NCI-H2171 (cell line): ENCODE measurements around the gene NPAS3.
A peak's percentile ranks its signal among the peaks of the same experiment; 100 is the strongest.

Experiments
- DNase-seq: peaks from one replicate; lab custom pipeline; 2025; lab: John Stamatoyannopoulos, UW

Gene NPAS3

DNA sequence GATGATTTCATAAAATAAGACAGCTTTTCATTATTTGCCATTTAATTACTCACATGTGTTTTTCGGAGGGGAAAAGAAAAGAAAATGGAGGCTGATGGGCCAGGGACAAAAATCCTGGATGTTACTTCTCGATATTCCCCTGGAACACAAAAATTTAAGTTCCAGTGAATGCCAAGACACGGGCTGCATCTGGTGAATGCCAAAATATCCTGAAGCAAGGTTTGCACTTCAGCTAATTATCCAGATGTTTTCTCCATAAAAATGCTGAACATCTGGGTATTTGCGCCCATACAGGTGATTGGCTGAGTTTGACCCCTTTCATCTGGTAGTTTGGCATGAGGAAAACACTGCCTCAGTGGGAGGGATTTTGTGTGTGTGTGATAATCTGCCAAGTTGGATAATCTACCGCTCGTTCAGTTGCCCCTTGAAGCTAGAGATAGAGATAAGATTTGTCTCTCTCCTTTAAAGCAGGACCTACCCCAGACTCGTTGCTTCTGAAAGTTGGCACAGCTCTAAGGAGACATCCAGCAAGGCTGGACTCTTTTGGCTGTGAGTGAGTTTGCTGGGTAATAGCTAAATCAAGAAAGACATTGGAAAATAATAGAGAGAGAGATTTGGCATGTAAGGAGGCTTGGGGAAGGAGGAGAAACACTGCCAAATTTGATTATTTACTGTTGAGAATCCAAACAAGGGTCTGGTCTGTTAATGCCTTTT lies 622.2 kb downstream of the NPAS3 start:
- no peak for DNase-seq

DNA sequence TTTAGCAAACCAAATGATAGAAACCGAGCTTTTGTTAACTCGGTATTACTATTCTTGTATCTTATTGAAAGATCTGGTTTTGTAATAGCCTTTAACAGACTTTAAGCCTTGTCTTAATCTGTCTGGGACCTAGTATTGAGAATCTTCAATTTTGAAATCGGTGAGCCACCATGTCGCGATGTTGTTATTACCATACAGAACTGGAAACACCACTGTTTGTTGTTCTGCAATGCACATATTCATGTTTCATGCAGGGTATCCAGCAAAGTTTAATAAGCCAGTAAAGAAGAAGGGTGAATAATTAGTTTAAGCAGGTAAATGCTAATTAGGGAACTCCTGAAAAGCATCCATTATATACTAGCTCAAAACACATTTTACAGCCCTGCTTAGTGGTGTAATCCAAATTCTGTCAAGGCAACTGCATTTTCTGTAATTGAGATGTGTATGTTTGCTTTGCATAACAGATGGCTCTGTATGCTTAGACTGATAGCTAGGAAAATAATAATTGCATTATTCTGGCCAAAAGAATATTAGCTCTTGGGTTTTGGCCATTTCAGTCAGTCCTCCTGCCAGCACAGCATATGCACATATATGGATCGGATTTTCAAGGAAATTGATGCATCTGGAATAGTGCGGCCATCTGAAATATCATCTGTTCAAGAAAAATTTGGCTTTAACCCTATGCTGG lies 623.0 kb downstream of the NPAS3 start:
- DNase-seq, result peak; percentile 53

DNA sequence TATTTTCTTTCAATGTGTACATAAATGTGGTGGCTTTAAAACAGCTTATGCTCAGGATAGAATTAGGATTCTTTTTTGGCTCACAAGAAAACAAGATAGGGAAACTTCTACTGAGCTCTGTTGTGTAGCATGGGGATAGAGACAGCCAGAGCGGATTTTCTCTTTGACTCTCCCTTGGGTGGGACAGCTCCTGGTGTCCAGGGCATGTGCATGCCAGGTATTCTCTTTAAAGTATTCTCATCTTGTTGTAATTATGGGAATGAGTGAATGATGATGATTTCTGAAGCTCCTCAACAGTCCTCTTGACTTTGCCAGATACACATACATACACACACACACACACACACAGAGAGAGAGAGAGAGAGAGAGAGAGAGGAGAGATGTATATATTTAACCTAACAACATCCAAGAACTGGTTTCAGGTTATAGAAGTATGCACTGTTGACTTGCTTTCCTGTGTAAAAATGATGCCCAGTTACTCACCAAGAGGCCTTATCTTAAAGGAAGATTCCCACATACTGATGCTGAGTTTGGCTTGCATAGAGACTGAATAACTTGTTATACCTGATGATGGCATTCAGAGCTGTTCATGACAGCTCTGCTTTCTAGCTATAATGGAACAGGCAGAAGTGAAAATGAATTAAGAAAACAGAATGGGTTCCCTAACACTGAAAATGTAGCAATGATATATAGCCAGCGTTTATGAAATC lies 624.7 kb downstream of the NPAS3 start:
- no peak for DNase-seq

DNA sequence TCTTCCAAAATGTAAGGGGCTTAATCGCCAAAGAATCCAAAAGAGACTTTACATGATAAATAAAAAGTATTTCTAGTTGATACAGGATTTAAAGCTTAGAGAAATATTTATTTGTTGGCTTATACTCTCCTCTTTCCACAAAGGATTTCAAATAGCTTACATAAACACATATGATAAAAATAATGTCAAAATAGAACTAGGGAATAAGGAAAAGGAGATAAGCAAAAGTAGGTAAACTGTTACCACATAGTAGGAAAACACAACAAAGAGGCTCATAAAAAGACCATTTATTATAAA lies 625.2 kb downstream of the NPAS3 start:
- DNase-seq, result no peak

DNA sequence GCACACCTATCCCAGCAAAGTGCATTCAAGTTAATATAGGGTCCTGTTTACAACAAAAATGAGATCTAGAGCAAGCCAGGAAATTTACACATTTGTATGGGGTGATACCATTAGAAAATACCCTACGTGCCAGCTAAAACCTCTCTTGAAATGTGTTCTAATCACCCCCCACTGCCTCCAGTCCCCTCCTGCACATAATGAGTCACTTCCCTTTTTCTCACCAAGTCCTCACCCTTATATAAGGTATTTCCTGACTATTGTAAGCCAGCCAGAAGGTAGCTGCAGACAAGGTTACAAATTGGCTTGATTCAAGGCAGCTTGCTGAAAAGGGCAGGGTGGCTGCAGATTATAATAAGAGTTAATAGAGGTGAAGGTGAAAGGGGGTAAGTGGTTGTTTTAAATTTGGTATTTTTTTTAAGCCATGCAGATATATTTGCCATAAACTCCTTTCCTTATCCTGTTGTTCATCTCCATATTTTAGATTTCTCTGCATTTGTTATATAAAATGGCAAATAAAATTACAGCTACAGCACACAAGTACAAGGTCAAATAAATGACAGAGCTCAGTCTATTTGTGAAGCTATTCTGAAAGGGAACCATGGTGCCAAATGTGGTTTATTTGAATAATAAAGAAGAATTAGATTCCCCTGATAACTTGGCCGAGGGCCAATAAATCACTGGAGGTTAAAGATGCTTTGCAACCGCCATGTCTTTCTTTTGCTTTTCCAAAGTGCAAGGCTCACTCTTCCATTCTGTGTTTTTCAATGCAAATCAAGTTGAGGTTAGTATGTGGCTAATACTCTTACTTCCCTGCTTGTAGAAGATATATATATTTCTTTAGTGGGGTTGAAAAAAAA lies 626.3 kb downstream of the NPAS3 start:
- no peak for DNase-seq

DNA sequence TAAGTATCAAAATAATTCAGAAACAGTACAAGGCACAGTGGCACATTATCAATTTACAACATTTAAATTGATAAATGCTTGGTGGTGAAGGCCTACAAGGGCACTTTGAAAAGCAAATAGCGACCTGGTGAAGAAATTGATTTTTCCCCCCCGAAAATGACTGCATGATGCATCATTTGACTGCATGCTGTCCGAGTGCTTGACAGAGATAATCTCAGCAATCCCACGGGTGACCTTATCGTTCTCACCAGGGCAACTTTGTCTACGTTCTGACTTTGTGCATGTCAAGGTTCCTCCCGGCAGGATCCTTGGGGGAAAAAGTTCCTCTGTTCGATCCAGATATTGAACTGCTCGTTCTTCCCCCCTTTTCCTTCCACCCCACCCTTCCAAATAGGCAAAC lies 627.4 kb downstream of the NPAS3 start:
- DNase-seq, result no peak

DNA sequence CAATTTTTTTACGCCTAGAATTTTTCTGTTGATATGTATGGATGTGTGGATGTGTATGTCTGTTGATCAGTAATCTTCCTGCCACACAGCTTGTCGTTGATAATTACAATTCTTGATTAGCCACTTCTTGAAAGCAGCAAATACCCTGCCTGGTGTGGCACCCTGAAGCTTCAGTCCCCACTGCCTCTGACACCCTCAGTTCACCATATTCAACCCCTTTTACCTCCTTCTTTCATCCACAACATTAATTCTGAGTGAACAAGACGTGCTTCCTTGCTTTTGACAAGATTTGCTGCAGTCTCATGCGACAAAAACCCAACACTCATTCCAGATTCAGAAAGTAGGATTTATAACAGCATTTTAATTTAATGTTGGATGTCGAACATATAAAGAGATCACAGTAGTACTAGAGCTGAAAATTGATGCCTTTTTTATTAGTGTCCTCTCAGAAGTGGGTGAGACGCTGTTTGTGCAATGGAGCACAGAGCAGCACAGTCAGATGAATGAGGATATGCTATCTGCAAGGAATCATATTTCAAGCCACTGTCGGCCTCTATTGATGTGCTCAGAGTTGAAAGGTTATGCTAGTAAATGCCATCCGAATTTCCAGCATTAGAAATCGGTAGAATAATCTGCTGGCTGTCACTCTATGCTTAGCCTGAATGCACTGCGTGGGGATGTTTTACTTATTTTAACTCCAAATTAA lies 628.5 kb downstream of the NPAS3 start:
- peak; percentile 45 for DNase-seq

DNA sequence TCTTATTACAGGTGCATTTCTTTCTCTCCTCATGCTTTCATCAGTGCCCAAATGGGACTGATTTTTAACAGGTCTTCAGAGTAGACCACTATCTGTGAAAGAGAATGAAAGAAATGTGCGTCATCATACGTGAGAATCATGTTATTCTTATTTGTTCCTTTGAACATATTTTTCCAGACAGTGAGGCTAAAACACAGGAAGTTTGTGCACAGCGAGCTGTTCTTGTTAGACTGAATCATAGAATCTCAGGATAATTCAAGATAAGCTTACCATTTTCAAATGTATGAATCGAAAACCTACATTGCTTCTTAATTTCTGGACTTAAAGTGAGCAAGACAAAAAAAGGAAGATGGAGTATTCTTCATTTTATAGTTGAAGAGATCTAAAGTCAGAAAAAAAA lies 629.1 kb downstream of the NPAS3 start:
- DNase-seq, result no peak

DNA sequence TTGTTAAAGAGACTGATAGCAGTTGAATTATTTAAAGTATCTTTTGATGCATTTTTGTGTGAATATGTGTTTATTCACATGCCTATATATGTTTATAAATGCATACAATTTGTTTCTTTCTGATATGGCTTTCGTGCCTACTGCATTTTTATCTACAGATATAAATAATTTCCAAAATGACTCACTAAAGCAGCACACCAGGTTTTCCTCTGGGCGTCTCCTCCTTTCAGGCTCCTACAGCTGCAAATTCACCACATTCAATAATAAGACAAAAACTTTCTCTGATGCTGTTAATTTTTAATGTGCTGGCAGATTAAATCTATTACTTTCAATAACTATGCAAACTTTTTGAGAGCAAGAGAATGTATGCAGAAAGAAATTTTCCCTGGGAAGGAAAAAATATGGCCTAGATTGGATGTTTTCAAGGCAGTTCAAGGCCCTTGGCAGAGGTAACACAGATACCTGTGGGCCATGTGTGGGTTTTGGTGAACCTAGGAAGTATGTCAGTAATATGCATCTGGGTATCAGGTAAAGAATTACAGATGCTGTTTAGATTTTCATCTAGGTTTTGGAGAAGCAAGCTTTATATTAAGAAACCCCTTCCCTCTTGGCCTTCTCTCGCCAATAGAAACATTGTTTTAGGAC lies 630.4 kb downstream of the NPAS3 start:
- DNase-seq, result no peak

DNA sequence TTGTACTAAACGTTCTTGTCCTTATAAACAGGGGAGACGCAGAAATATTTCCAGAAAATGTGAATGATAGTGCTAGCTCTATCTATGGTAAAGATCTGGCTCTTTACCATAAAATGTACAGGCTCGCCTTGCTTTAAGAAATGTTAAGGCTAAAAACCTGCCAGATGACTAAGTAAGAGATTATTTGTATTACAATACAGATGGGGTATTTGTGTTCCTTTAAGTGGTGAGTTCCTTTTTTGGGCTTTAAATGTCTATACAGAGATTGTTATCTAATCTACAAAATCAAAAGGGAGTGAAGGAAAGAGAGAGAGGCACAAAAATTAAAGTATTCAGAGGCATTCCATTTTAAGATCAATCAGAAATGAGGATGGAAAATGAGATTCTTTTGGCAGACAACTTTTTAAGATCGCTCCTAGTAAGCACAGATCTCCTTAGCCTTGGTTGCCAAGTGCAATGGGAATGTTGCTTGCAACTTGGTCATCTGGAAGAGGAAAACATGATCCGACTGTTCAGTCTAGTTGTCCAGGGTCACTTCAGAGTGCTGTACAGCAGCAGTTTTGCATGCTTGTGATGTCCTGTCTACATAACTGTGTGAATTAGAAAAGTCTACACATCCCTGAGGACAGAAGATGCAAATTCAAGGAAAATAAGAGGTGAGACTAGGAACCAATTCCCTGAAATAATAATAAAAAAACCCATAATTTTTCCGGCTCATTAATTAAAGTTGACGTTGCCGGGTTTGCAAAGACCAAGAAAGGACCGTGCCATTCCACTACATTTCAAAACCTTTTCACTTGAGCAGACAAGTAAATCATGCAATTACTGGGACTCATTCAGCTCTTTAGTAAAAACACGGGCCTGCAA lies 631.4 kb downstream of the NPAS3 start:
- no peak for DNase-seq

DNA sequence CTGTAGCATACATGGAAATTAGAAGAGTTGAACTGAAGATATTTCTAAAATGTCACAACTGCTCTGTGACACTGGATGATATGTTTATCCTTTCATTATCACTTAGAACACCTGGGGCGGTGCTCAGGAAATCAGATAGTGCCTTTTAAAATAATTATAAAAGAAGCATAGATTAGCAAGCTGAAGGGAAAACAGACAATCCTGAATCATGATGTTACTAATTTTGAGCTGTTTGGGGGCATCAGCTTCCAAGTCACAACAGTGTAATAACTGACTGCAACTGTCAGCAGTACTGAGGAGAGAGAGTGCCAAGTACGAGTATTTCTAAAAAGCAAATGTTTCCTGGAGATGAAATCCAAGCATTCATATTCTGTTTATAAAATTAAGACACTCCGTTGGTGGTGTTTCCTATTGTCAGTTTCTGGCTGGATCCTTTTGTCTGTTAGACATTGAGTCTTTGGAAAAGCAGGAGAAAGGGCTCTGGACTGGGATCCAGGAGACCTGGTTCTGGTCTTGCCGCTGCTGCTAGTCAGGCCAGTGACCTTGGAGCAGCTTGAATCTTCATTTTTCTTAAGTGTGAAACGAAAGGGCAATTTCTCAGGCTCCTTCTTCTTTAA lies 632.1 kb downstream of the NPAS3 start:
- DNase-seq, result no peak

DNA sequence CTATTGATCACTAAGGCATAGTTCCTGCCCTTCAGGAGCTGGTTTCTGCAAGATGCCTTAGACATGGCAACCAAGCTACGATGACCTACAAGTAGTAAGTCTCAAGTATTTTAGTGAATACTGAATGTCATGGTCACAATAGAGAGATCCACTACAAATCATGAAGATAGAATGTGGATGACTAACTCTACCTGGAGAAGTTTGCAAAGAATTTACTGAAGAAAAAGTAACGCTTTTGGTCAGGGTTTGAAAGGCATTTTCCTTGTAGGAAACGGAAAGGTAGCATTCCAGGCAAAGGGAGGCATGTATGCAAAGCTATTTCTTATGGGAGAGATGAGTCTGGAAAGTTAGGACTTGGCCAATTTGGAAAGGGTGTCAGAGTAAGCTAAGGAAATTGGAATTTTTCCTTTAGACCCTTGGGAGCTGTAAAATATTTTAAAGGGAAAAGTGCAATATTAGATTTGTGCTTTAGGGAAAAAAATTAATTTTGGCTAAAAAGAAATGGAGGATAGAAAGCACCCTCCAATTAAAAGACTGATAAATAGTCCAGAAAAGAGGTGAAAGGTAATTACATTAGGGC lies 634.7 kb downstream of the NPAS3 start:
- DNase-seq, result no peak

DNA sequence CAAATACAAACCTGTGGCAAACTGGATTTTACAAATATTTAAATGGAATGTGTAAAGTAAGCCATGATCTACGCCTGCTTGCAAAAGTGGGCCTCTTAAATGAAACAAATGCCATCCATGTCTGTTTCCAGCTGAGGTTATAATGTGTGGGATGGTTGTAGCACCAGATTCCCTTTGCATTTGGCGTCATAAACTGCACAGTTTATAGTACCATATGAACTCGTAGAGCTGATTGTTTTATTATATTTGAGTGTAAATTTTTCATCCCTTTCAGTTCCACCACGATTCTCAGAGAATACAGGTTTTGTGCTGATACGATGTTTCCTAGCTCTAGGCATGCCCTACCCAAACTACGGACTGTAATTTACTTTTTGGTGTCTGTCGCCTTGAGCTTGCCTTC lies 637.3 kb downstream of the NPAS3 start:
- DNase-seq, result no peak

DNA sequence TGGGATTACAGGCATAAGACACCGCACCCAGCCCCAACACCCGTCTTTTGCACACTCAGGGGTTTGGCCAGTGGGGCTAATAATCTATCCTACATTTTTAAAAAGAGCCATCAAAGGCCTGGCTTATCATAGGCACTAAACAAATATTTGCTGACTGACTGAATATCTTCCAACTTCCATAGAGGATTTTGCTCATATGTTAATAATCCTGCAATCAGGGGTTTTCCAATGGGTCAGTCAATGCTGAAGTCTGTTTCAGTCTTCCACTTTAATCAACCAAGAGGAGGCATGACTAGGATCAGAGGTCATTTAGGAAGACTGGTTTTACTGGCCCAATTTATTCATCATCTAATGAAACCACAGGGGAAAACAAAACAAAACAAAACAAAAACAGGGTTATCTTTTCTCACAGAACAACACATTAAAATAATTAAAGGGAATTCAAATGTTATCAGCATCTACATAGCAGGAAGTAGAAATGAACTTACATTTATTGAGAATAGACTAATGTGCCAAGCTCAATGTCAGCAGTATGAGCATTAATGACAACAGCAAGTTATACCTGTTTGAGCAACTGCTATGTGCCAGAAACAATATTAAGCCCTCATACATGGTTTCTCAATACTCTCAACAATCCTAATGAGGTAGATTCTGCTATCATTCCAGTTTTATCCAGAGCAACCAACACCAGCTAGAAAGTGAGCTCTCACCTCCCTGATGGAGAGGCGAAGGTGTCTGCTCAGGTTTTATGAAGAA lies 640.0 kb downstream of the NPAS3 start:
- no peak for DNase-seq

DNA sequence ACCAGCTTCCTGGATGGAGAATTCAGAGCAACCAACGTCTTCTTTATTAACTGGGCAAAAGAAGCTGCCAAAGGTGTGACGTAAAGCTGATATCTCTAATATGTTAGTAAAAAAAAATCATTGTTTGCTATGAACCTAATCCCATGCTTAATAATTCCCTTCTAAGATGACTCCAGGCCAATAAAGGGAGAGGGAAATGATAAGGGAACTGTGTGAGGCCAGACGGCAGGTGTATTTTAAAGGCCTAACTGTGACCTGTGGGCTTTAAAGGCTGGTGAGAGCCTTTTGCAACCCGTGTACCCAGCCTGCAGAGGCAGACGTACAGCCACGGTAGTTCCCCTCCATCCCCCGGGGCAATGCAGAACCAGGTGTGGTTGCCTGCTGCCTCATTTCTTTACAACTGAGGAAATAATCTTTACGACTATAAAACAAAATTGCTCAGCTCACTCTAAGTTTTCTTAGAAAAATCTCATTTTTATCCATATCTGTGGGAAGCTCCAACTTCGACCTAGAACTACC lies 641.6 kb downstream of the NPAS3 start:
- DNase-seq, result no peak

DNA sequence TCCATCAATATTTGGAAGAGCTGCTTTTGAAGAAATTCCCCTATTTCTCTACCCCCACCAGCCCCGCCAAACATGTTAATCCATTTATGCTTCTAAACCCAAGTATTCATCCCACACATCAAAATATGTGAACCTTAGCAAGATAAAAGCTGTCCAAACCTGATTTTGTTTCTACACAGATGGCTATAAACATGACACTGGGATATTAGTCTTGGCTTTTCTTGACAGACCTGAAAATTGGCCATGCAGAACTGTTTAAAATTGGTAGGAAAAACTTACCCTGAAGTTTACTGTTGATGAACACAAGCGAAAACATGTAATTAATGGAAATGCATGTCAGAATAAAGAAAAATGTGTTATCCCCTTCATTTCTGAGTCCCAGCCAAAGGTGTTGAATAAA lies 642.2 kb downstream of the NPAS3 start:
- DNase-seq, result no peak

DNA sequence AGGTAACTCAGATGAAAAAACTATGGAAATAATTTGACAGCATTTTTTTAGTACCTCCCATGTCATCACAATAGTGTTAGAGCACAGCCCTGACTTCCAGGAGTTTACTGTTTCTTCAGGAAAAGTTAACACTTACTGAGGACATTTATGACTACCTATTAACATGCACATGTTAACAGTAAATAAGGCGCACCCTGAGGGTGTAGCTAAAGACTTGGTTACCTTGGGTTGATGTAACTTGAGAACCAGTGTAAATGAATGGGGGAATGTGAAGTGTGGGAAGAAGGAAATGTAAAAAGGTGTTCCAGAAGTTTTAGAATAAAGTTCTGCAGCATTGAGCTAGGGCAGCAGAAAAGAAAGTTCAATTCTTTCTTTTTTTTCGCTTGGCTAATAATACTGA lies 646.0 kb downstream of the NPAS3 start:
- no peak for DNase-seq

DNA sequence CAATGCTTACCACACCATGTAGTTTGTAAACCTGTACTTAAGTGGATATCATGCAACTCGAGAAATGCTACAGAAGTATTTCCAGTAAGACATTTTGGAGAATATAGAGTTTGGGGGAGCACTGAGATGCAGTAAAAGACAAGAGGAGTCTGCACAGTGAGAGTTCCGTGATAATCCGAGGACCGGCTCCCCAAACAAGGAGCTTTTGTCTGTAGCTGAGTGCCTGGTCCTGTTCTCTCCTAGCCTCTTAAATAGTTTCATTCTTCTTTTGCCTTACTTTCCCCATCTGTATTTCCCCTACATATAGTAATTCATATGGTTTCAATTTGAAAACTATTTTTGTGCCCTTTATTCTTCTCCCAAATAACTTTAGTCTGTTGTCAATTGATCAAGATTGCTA lies 648.1 kb downstream of the NPAS3 start:
- DNase-seq, result no peak

DNA sequence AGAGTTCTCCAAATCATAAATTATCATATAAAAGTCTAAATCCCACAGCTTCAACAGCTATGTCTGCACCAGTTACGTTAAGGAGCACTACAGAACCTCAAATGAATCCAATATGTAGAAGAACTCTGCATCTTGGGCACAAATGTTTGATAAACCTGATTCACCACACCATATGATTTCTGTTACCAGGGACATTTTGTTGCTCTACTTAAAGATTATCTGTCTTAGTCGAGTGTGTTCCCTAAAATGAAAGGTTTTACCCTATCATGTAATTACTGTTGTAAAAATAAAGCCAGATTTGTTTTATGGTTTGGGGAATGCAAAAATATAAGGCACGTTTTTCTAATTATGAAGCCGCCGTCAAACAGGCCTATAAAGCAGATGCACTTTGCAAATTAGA lies 649.1 kb downstream of the NPAS3 start:
- DNase-seq, result no peak
